ENCODE results near the gene FCER1G.
"Not testable (repeated sequence)": the region's sequence is repeated elsewhere in the genome, so short reads cannot be mapped to it uniquely, and the experiment has no call there.

The FCER1G gene

DNA sequence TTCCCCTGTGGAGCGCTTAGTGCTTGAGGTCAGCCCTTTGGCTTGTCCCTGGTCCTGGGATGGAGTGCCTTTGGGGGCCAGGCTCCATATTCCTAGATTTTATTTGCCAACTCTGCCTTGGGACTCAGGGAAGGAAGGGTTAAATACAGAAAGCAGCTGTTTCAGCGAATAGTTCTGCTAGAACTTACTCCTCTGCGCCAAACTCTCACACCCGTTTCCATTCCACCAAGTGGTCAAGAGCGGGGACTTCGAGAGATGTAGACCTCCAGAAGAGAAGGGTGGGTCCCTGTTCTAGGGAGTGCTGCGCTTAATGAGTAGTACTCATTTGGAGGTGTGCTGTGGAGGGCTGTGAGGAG lies 10.1 kb downstream of the FCER1G start:
- no peak for DNase-seq
- intact Hi-C loops (cut with DNase I): loop anchor here (5.0 to 10.0 kb wide), 3 partner anchors 33 to 82 kb away; partner anchors contain the start of genes B4GALT3 and MPZ

DNA sequence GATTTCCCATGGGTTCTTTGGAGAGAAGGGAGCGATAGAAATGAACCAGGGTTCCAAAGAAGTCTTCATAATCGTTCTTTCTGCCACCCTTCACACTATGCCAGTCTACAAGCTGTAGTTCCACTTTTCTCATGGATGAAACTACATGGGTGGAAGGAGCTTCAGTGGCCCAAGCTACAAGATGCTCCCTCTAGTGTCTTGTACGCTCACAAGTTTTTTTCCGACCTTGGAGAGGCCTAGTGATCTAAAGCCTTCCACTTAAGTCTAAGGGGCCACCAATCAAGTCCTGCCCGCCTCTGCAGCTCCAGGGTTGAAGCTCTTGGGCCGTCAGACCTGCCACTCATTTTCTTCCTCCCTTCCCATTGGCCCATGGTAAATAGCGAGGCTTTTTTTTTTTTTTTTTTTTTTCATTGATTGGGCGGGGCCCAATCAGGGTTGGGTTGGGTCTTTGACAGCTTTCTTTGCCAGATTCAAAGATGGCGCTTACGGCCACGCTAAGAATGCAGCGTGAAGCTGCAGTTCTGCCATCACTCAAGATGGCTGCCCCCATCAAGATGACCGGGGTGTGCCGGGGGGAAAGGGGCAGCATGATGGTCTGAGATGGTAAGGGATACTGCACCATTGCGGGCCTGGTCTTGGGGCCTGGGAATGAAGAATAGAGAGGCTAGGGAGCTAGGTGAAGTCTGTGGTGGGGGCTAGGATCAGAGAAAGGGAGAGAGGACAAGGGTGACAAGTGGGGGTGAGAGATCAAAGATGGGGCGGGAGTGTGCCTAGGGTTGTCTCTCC lies 10.6 kb downstream of the FCER1G start, which contains the start of gene TOMM40L:
Gene TOMM40L, plus strand, starts transcription at position 527 of the 786 bp plus-strand sequence. CDS start 430 bp downstream, outside the sequence.
- DNase-seq: peak; percentile 76 to 98 (median 88)
- intact Hi-C loops (cut with DNase I): loop anchor here (2.0 to 10.0 kb wide), 5 partner anchors 33 to 157 kb away; partner anchors contain the start of genes B4GALT3 and MPZ

DNA sequence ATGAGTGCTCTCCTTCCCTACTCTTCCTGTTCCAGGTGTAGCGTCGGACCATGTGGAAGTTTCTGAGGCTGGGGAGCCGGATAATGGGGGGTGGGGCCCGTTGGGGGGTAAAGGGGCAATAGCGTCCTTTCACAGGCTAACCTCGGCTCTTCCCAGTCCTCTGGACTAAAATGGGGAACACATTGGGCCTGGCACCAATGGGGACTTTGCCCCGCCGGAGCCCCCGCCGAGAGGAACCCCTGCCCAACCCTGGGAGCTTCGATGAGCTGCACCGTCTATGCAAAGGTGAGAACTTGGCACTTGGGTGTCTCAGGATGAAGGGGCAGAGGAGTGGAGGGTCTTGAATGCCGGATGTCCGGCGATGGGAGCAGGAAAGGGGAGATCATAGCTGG lies 11.2 kb downstream of the FCER1G start:
- intact Hi-C loops (cut with DNase I): loop anchor here (2.0 to 10.0 kb wide), 5 partner anchors 34 to 156 kb away; partner anchors contain the start of genes B4GALT3 and MPZ
- DNase-seq: no peak

DNA sequence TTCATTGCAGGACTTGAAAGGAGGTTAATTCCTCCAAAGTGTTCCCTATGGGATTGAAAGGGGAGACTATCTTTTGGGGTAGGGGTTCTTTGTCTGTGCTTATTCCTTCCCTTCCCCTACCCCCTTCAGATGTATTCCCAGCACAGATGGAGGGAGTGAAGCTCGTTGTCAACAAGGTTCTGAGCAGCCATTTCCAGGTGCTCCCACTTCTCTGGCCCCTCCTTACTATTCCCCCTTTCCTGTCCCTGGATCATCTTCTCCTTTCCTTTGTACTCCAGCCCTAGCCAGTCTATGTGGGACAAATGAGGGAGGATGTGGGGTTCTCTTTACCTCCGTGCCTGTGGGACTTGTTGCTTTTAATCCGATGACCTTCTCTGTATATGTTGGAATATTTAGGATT lies 11.7 kb downstream of the FCER1G start:
- no peak for DNase-seq
- intact Hi-C loops (cut with DNase I): loop anchor here (1.0 to 10.0 kb wide), 6 partner anchors 34 to 156 kb away; partner anchors contain the start of genes B4GALT3, CFAP126 and MPZ

DNA sequence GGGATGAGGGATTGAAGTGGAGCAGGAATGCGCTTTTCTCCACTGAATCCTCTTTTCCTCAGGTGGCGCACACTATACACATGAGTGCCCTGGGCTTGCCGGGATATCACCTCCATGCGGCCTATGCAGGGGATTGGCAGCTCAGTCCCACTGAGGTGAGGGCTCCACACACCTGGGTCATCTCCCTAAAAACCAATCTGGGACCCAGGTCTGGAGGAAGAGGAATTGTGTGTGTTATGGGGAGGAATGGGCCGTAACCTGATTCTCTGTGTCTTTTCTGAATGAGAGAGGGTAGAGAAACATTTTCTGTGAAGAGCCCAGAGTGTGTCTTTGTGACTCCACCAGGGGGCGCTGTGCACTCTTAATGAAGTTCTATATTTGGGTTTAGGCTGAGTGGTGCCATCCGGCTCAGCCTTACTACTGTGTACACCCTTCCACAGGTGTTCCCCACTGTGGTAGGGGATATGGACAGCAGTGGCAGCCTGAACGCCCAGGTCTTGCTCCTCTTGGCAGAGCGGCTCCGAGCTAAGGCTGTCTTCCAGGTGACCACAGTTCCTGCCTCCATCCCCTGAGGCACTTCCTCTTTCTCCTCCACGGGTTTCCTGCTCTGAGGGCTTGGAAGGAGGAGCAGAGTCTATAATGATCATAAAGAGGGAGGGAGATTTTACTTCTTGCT lies 12.2 kb downstream of the FCER1G start:
- intact Hi-C loops (cut with DNase I): loop anchor here (1.0 to 10.0 kb wide), 6 partner anchors 35 to 155 kb away; partner anchors contain the start of genes B4GALT3, CFAP126 and MPZ
- DNase-seq: peak; percentile 65 to 97 (median 89)

DNA sequence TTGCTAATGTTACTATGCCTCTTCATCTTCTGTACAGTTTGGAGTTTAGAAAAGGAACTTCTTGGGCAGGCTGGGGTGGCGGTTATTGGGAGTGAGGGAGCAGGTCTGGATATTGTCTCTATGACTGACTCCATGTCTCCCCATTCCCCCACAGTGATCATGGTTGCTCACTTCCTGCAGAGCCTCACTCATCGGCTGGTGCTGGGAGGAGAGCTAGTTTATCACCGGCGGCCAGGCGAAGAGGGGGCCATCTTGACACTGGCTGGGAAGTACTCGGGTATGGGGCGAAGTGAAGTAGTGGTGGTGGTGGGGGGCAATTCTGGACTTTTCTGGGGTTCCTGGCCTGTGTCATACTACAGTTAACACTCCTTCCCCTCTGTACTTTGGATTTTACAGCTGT lies 12.9 kb downstream of the FCER1G start:
- no peak for DNase-seq
- intact Hi-C loops (cut with DNase I): loop anchor here (5.0 to 10.0 kb wide), 3 partner anchors 36 to 79 kb away; partner anchors contain the start of genes B4GALT3 and MPZ

DNA sequence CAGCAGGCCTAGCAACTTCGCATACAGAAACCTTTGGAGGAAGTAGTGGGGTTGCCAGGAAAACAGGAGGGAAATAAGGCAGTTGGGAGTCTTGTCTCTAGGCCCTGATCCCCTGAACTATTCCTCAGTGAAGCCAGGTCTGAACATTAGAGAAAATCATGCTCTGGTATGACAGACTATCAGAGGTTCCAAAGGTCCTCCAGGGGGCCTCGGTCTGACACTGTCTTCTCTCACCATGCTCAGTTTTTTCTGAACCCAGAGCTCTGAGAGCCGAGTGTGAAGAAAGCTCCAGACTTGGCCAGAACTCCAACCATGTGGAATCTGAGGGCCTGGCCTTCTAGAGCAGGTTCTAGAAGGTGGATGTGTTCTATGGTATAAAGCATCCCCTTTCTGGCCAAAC lies 14.8 kb downstream of the FCER1G start:
- DNase-seq: no peak
- intact Hi-C loops (cut with DNase I): loop anchor here (5.0 to 10.0 kb wide), 3 partner anchors 38 to 77 kb away; partner anchors contain the start of genes B4GALT3 and MPZ

DNA sequence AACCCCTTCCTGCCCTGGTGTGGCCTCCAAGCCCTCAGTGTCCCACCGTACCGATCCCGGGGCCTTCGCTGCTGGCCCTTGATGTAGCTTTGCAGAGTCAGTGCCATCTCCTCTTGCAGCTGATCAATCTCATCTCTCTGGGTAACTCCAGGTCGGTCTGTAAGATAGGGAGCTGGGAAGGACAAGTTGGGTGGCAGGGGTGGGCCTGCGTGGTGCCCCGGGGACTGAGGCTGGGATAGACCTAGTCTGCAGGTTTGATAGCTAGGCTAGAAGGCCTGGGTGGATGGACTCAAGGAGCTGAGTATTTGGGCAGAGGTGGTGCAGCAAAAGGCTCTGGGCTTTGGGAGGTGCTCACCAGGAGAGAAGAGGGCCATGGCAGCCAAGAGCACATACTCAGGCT lies 15.7 kb downstream of the FCER1G start:
- DNase-seq: no peak
- intact Hi-C loops (cut with DNase I): no loop called here

DNA sequence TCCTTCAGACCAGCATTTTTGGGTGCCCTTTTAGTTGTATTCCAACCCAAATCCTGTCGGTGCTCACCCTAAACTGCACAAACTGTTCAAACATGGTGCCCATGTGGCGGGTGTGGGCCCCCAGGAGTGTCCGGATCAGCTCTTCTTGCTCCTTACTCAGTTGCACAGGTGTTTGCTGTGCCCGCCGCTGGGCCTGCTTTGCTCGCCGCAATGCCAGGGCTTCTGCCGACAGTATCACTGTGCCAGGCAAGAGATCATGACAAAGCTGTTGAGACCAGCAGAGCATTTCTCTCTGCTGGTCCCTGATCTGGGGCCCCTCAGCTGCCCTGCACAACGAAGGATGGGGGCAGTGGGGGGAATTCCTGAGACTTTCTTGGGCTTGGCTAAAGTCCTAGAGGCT lies 18.0 kb downstream of the FCER1G start:
- intact Hi-C loops (cut with DNase I): no loop called here
- peak in 1 of 10 donors; percentile 55 for DNase-seq

DNA sequence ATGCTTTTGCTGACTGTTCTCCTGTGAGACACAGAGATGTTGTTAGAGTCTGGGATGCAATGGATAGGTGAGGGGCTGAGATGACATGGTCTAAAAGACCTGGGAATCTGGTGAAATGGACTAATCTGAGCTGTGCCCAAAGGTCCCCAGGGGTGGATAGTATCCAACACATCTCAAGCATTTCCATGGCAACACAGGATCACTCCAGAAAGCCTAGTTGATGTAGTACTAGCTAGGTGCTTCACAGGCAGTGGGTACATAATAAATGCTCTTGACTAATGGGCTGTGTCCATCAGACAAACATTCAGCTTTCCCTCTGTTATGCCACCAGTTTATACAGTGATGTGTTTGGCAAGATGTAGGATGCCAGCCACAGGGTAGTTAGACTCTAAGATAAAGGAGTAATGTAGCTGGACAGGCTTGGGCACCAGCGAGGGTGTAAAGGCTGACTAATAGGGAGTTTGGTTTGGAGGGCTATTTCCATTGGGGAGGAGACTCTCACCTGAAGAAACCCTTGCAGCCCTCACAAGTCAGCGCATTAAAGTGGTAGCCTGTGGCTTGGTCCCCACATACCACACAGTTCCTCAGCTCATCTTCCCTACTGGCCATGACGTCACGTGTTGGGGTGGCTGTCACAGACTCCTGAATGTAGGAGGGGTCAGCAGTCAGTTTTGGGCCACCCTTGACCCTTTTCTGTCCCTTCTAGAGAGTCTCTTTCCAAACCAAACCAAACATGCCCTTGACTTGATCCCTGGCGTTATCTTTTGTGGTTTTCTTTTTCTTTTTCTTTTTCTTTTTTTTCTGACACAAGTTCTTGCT lies 21.1 kb downstream of the FCER1G start:
- intact Hi-C loops (cut with DNase I): no loop called here
- DNase-seq: no peak

DNA sequence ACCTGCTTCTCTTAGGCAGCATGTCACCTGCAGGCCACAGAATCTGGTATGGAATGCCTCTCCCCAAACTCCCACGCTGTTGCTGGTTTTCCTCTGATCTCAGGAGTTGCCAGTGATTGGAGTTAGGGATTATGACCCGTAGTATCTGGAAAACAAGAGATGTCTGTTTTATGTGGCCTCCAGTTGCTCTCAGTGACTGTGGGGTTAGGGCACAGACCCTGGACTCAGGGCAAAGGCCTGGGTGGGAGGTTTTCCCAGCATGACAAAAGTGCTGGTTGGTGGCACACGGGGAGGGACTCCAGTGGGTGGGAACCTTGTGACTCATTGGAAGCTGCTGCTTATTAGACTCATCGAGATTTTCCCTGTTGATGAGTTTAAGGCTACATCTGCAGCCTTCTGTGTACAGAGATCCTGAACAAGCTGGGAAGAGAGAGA lies 23.0 kb downstream of the FCER1G start, which contains the start of gene NR1I3:
Gene NR1I3, minus strand, starts transcription at position 165 of the 435 bp plus-strand sequence. CDS start 1,638 bp downstream, outside the sequence.
- DNase-seq: peak in 1 of 10 donors; percentile 7
- intact Hi-C loops (cut with DNase I): no loop called here

DNA sequence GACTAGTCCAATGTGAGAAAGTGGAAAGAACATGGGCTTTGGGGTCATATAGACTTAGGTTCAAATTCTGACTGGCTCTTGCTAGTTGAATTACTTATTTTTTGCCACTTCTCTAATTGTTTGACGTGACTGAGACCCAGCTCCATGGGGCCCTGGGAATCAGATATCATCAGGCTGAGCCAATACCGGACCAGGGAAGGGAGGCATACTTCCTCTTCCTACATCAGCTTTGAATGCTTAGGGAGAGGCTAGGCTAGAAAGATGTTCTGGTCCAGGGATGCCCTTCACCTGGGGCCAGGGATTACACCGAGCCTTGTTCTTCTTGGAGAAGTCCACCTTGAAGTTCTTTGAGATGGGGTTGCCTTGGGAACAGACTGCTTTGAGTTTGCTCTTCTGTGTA lies 26.6 kb downstream of the FCER1G start:
- intact Hi-C loops (cut with DNase I): no loop called here
- DNase-seq: no peak

DNA sequence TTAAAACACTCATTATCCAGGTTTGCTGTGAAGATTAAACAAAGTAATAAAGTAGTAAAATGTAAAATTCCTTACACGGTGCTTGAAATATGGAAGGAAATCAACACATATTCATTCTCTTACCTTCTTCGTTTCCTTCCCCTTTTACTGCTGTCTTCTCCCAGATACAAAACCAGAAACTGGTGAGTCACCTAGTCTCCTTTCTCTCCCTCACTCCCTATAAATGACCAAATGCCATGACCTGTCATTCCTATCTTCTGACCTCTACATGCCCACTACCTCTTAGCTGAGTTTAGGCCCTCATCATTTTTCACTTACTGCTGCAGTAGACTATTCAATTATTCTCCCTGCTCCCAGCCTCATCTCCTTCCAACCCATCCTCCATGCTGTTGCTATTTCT lies 27.2 kb downstream of the FCER1G start:
- no peak for DNase-seq
- intact Hi-C loops (cut with DNase I): no loop called here

DNA sequence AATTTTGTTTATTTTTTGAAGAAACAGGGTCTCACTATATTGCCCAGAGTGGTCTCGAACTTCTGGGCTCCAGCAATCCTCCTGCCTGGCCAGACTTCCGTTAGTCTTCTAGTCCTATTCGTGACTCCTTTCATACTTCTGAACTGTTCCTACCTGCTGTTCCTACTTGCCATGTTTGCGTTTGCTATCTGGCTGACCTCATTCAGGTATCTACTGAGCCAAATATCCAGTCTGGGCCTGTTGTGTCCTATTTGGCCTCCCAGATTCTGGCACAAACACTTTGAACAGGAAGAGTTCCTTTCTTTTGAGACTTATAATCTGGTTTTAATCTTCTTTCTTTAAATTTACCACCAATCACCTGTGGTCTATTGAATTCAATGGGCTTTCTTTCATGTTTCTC lies 29.8 kb downstream of the FCER1G start:
- DNase-seq: no peak
- intact Hi-C loops (cut with DNase I): no loop called here

DNA sequence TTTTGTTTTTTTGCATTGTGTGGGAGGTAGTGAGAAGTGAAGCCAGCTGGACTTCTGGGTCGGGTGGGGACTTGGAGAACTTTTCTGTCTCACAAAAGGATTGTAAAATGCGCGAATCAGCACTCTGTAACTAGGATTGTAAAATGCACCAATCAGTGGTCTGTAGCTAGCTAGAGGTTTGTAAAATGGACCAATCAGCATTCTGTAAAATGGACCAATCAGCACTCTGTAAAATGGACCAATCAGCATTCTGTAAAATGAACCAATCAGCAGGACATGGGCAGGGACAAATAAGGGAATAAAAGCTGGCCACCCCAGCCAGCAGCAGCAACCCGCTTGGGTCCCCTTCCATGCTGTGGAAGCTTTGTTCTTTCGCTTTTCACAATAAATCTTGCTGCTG lies 35.0 kb downstream of the FCER1G start:
- DNase-seq; intact Hi-C loops (cut with DNase I): not testable (repeated sequence)

DNA sequence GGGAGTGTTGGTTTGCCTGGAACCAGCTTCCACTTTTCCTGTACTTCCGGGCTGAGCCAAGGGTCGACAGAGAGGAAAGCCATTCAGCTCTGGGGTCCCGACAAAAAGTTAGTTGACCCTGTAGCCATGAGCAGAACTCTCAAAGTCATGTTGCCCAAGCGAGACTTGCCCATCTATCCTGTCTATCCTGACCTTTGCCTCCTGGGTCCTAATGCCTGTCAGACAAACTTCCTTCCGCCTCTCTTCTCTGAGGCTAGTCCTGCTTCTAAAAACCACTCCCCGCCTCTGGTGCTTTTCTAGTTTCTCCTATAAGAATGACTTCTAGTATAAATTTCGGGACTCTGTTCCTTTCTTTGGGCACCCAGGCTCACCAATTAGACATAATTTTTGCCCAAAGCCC lies 35.7 kb downstream of the FCER1G start:
- no peak for DNase-seq
- intact Hi-C loops (cut with DNase I): no loop called here

DNA sequence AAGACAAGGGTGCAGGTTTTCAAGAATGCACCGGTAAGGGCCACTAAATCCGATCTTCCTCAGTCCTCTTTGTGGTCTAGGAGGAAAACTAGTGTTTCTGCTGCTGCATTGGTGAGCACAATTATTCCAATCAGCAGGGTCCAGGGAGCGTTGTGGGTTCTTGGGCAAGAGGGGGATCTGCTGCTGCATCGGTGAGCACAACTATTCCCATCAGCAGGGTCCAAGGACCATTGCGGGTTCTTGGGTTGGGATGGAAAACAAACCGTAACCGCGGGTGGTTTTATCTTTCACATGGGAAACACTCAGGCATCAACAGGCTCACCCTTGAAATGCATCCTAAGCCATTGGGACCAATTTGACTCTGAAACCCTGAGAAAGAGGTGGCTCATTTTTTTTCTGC lies 36.5 kb downstream of the FCER1G start:
- DNase-seq: no peak
- intact Hi-C loops (cut with DNase I): no loop called here

DNA sequence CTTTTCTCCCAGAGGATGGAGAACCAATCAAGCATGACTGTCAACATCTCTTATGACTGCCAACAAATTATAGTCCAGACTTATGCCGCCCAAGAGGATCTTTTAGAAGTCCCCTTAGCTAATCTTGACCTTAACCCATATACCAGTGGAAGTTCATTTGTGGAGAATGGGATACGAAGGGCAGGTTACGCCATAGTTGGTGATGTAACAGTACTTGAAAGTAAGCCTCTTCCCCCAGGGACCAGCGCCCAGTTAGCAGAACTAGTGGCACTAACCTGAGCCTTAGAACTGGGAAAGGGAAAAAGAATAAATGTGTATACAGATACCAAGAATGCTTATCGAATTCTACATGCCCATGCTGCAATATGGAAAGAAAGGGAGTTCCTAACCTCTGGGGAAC lies 40.2 kb downstream of the FCER1G start:
- intact Hi-C loops (cut with DNase I); DNase-seq: not testable (repeated sequence)

DNA sequence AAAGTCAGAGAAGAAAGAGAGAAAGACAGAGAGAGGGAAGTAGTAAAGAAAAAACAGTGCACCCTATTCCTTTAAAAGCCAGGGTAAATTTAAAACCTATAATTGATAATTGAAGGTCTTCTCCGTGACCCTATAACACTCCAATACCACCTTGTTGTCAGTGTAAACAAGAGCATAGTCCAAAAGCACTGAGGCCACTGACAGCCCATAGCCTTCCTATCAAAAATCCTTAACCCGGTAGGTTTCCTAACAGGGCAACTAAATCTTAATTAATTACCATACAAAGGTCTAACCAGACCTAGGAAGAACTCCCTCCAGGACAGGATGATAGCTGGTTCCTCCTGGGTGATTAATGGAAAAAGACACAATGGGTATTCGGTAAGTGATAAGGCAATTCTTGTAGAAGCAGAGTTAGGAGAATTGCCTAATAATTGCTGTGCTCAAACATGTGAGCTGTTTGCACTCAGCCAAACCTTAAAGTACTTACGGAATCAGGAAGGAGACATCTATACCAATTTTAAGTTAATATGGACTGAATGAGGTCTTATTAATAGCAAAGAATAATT lies 40.9 kb downstream of the FCER1G start:
- DNase-seq; intact Hi-C loops (cut with DNase I): not testable (repeated sequence)

DNA sequence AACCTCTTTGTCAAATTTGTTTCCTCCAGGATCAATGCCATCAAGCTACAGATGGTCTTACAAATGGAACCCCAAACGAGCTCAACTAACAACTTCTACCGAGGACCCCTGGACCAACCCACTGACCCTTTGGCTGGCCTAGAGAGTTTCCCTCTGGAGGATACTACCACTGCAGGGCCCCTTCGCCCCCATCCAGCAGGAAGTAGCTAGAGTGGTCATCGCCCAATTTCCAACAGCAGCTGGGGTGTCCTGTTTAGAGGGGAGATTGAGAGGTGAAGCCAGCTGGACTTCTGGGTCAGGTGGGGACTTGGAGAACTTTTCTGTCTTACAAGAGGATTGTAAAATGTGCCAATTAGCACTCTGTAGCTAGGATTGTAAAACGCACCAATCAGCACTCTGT lies 42.0 kb downstream of the FCER1G start:
- intact Hi-C loops (cut with DNase I): not testable (repeated sequence)

More for the DNA sequence above, 42.0 kb downstream of the FCER1G start:
- not testable (repeated sequence) for DNase-seq
